Nasal cavity respiratory epithelium epithelial cell of viscerocranial mucosa (primary cell): Measurements from ENCODE around the gene PRKCQ. TPM values are rescaled to one million over a fixed set of nuclear protein-coding genes. Genes with fewer than 3 reads are reported as not detected.

Source experiments
- total RNA-seq: library from RNA; depleted of rRNA; stranded (reverse); fragments of >200 nt; gene quantifications from 2 replicates; pipeline ENCODE4 v1.2.3, GENCODE V29; 2014

PRKCQ gene
- total RNA-seq: 4.1 and 4.8 TPM in 2 replicates

GRCh38 chr10:6579904-6580278 is at the start of gene PRKCQ:
Gene PRKCQ (minus strand): TSS chr10:6580276. CDS start chr10:6515135, 65,141 bp downstream.

